Heart left ventricle (tissue), 13 donors: ENCODE measurements around the gene TMTC2.

Experiments
- CTCF ChIP-seq, 12 donors: fragments of 200-600 bp; sonication (generic) in 4 of 12; IDR thresholded peaks; one replicate each; pipeline versions ENCODE4 v1.5.0 to v1.8.0; 2018 to 2022; ENCODE audit warnings: antibody characterized with exemption in 12 of 12, mild to moderate bottlenecking in 5 of 12
- POLR2A ChIP-seq, 2 donors: fragments of 450-650 bp; IDR thresholded peaks; one replicate each; pipeline ENCODE4 v1.6.1; 2017; ENCODE audit warnings: antibody characterized with exemption in 2 of 2, mild to moderate bottlenecking in 2 of 2, moderate library complexity in 2 of 2
- donor health status: ischemic (EF 13 %, LVEDD 7.1; RV severe dilation, severe dysfunction).
- donor health status: DM: no; HTN: yes; CAD: no.
- donor health status: DM: no; HTN: no; CAD: no.
- donor health status: ischemic (EF 25% LVEDD 6.9; RV normal size, moderate dysfunction).
- donor health status: ischemic (EF 25% LVEDD 5.7; RV mildly dilated, moderate dysfunction).
- donor health status: ischemic (EF 35%, LVEDD 5.7; RV mildly dilated, moderate dysfunction).
- donor health status: nonischemic (EF 11% LVEDD 7.7; RV severe dilation, severe dysfunction).
- donor health status: DM: yes; HTN: yes; CAD: no.
- donor health status: PGD.
- donor health status: ischemic (EF 29% LVEDD 5.4; RV normal size, mild dysfunction).
- donor health status: nonischemic (EF 23%, LVEDD 6.1; RV moderate dilation, normal function).

DNA sequence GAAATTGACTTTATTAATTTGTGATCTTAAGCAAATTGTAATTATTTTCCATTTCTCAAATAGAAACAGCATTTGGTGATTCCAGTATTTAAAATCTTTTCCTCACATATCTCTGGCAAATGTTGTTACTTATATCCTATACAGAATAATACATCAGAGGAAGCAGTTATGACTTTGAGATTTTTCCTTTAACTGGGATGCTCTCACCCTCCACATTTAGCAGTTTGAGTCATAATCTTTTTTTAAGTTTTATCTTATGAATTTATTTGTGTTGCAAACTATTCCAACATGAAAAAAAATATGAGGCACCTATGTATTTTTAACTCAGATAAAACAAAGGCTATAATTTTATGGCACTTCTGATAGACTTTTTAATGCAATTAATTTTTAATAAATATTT, 311.8 kb downstream of the TMTC2 start:
- no peak for TF ChIP-seq CTCF (IDR thresholded peaks at IDR 0.05)
- no peak for TF ChIP-seq POLR2A (IDR thresholded peaks at IDR 0.05)
